Common myeloid progenitor, CD34-positive (primary cell): ENCODE results near the gene CUL5.

Experiments used
- CTCF ChIA-PET: fragments of 350-600 bp; sonication (Branson Sonifier 250); formaldehyde crosslinking; loops from one replicate; lab custom pipeline; 2021; ENCODE audit warnings: antibody characterized with exemption; lab: Charles Lee
- POLR2A ChIA-PET: fragments of 350-600 bp; sonication (Branson Sonifier 250); formaldehyde crosslinking; loops from one replicate; lab custom pipeline; 2021; ENCODE audit warnings: antibody characterized with exemption; lab: Charles Lee
- DNase-seq, 3 donors: peaks; one replicate each; pipeline versions ENCODE4 v3.0.0 to v3.0.0-alpha.2; 2013
- H3K27ac ChIP-seq, 2 experiments: 1 replicate in 1 of 2; 2 replicates in 1 of 2; pipeline ENCODE4 v1.7.0; 2013; ENCODE audit warnings: inconsistent platforms in 2 of 2, low read length in 2 of 2, mild to moderate bottlenecking in 2 of 2, low read depth in 1 of 2, moderate library complexity in 1 of 2; ENCODE audit not compliant: severe bottlenecking in 2 of 2, insufficient read depth in 1 of 2, poor library complexity in 1 of 2
- H3K27me3 ChIP-seq, 5 experiments: replicated peaks in 2 of 5; 1 replicate in 3 of 5; 2 replicates in 2 of 5; pipeline versions ENCODE4 v1.6.1 to v1.7.0; 2013; ENCODE audit warnings: low read length in 4 of 5, mild to moderate bottlenecking in 2 of 5, moderate library complexity in 2 of 5, inconsistent platforms in 1 of 5; ENCODE audit not compliant: insufficient read depth in 5 of 5, control insufficient read depth in 4 of 5
- H3K36me3 ChIP-seq, 4 experiments: 1 replicate in 2 of 4; 2 replicates in 2 of 4; pipeline versions ENCODE4 v1.6.1 to v1.7.0; 2013; ENCODE audit warnings: low read length in 3 of 4, control low read depth in 1 of 4, mild to moderate bottlenecking in 1 of 4; ENCODE audit not compliant: control insufficient read depth in 4 of 4, insufficient read depth in 4 of 4
- H3K4me1 ChIP-seq, 4 experiments: 1 replicate in 3 of 4; 2 replicates in 1 of 4; pipeline versions ENCODE4 v1.6.1 to v1.7.1; 2013; ENCODE audit warnings: low read length in 3 of 4, mild to moderate bottlenecking in 3 of 4, control low read depth in 1 of 4, inconsistent platforms in 1 of 4, moderate library complexity in 1 of 4; ENCODE audit not compliant: control insufficient read depth in 4 of 4, insufficient read depth in 4 of 4; ENCODE audit errors: control extremely low read depth in 1 of 4
- H3K4me3 ChIP-seq, 7 experiments: 1 replicate in 4 of 7; 2 replicates in 3 of 7; pipeline versions ENCODE4 v1.5.1 to v1.7.0; 2013; ENCODE audit warnings: mild to moderate bottlenecking in 7 of 7, low read length in 6 of 7, moderate library complexity in 6 of 7, inconsistent platforms in 2 of 7, low read depth in 2 of 7, control low read depth in 1 of 7; ENCODE audit not compliant: insufficient read depth in 4 of 7, control insufficient read depth in 1 of 7; ENCODE audit errors: extremely low read depth in 1 of 7
- H3K9me3 ChIP-seq, 5 experiments: 1 replicate in 4 of 5; 2 replicates in 1 of 5; pipeline versions ENCODE4 v1.6.1 to v1.7.1; 2013; ENCODE audit warnings: low read length in 4 of 5, mild to moderate bottlenecking in 2 of 5, inconsistent platforms in 1 of 5, low read depth in 1 of 5, moderate library complexity in 1 of 5; ENCODE audit not compliant: control insufficient read depth in 4 of 5, insufficient read depth in 2 of 5; ENCODE audit errors: control extremely low read depth in 1 of 5
- WGBS: methylation state at CpG from one replicate; pipeline ENCODE4 v1.1.5; 2013; ENCODE audit not compliant: insufficient coverage; 5-methylcytosine and 5-hydroxymethylcytosine counted together

The CUL5 gene

GRCh38 chr11:108034034-108034433 lies 25.3 kb downstream of the CUL5 start:
- no CpG with 5 or more reads among the region's 1 CpG for WGBS
- no peak overlapping the region for H3K4me3 ChIP-seq
- H3K27me3 ChIP-seq: no peaks in the 10 kb centered on the region
- CTCF ChIA-PET: interaction anchor here (0.9 kb wide), 1 partner anchor 16 kb away, joined by 3 read pairs; no protein-coding TSS in a partner anchor
- no peaks in the 10 kb centered on the region for H3K4me1 ChIP-seq
- H3K9me3 ChIP-seq: no peaks in the 10 kb centered on the region
- no peak for DNase-seq
- POLR2A ChIA-PET: no interaction called here
- peaks cover 0 to 45% (median 30%) of the 10 kb centered on the region in 4 experiments for H3K36me3 ChIP-seq
- peak overlapping the region in 1 of 2 experiments; percentile 4 for H3K27ac ChIP-seq

GRCh38 chr11:108034952-108035351 lies 26.3 kb downstream of the CUL5 start:
- ChIA-PET CTCF (interaction anchor here (0.8 to 0.9 kb wide), 2 partner anchors 8 to 13 kb away, joined by 3 to 4 read pairs; no protein-coding TSS in a partner anchor), POLR2A (no interaction called here)
- no peak overlapping the region for H3K27ac ChIP-seq
- H3K9me3 ChIP-seq: no peaks in the 10 kb centered on the region
- WGBS: 100% methylated on average over 1 of the region's 1 CpG
- peaks cover under 1 to 55% (median 30%) of the 10 kb centered on the region in 4 experiments for H3K36me3 ChIP-seq
- DNase-seq: no peak
- H3K4me1 ChIP-seq: no peaks in the 10 kb centered on the region
- H3K4me3 ChIP-seq: no peak overlapping the region
- no peaks in the 10 kb centered on the region for H3K27me3 ChIP-seq

- Histone ChIP-seq H3K36me3 (peaks cover 3 to 55% (median 31%) of the 10 kb centered on the region in 4 experiments), H3K4me1 (no peaks in the 10 kb centered on the region), H3K27ac (no peak overlapping the region), H3K9me3 (no peaks in the 10 kb centered on the region), H3K4me3 (no peak overlapping the region), H3K27me3 (no peaks in the 10 kb centered on the region)
- WGBS: 96% methylated on average over 4 of the region's 4 CpGs
- ChIA-PET CTCF (interaction anchor here (0.7 to 0.9 kb wide), 2 partner anchors 12 to 472 kb away, joined by 3 to 4 read pairs; no protein-coding TSS in a partner anchor), POLR2A (no interaction called here)
- DNase-seq: no peak
Observed at GRCh38 chr11:108035690-108036089, 27.0 kb downstream of the CUL5 start.

GRCh38 chr11:108037211-108037610 lies 28.5 kb downstream of the CUL5 start:
- Histone ChIP-seq H3K27me3 (no peaks in the 10 kb centered on the region), H3K4me3 (no peak overlapping the region), H3K4me1 (no peaks in the 10 kb centered on the region), H3K9me3 (no peaks in the 10 kb centered on the region), H3K36me3 (peaks cover 6 to 55% (median 33%) of the 10 kb centered on the region in 4 experiments), H3K27ac (no peak overlapping the region)
- CTCF ChIA-PET: interaction anchor here (0.8 to 1.0 kb wide), 3 partner anchors 10 to 38 kb away, joined by 3 to 4 read pairs (median 3); no protein-coding TSS in a partner anchor
- POLR2A ChIA-PET: no interaction called here
- no peak for DNase-seq
- WGBS: no CpG with 5 or more reads among the region's 2 CpGs

GRCh38 chr11:108037636-108038035 lies 28.9 kb downstream of the CUL5 start:
- 100% methylated on average over 1 of the region's 6 CpGs for WGBS
- Histone ChIP-seq H3K27me3 (no peaks in the 10 kb centered on the region), H3K4me1 (no peaks in the 10 kb centered on the region), H3K9me3 (no peaks in the 10 kb centered on the region), H3K36me3 (peaks cover 6 to 56% (median 34%) of the 10 kb centered on the region in 4 experiments), H3K27ac (no peak overlapping the region), H3K4me3 (no peak overlapping the region)
- no peak for DNase-seq
- ChIA-PET POLR2A (no interaction called here), CTCF (interaction anchor here (0.8 to 1.0 kb wide), 2 partner anchors 17 to 38 kb away, joined by 3 to 4 read pairs; no protein-coding TSS in a partner anchor)

- H3K27me3 ChIP-seq: no peaks in the 10 kb centered on the region
- CTCF ChIA-PET: interaction anchor here (1.3 kb wide), 1 partner anchor 13 kb away, joined by 3 read pairs; no protein-coding TSS in a partner anchor
- no peak overlapping the region for H3K4me3 ChIP-seq
- no peaks in the 10 kb centered on the region for H3K4me1 ChIP-seq
- H3K36me3 ChIP-seq: peaks cover 4 to 52% (median 18%) of the 10 kb centered on the region in 4 experiments
- H3K27ac ChIP-seq: no peak overlapping the region
- no CpG with 5 or more reads among the region's 1 CpG for WGBS
- POLR2A ChIA-PET: no interaction called here
- no peak for DNase-seq
- no peaks in the 10 kb centered on the region for H3K9me3 ChIP-seq
Observed at GRCh38 chr11:108048269-108048668, 39.6 kb downstream of the CUL5 start.

GRCh38 chr11:108062336-108062735 lies 53.6 kb downstream of the CUL5 start:
- DNase-seq: no peak
- Histone ChIP-seq H3K4me3 (no peak overlapping the region), H3K4me1 (no peaks in the 10 kb centered on the region), H3K27ac (no peak overlapping the region), H3K9me3 (peaks cover 0 to 2% (median 0%) of the 10 kb centered on the region in 5 experiments), H3K27me3 (no peaks in the 10 kb centered on the region), H3K36me3 (peaks cover 5 to 47% (median 28%) of the 10 kb centered on the region in 4 experiments)
- ChIA-PET POLR2A (no interaction called here), CTCF (no interaction called here)
- WGBS: no CpG with 5 or more reads among the region's 2 CpGs
